HEK293 (cell line): ENCODE data around the gene CCT3.

Experiments used
- CTCF ChIA-PET: fragments of 350-600 bp; formaldehyde crosslinking; extraction: SDS; loops from one replicate; lab custom pipeline; 2021; ENCODE audit warnings: antibody characterized with exemption; lab: Yijun Ruan, JAX
- POLR2A ChIA-PET: fragments of 300-600 bp; formaldehyde crosslinking; extraction: SDS; loops from one replicate; lab custom pipeline; 2020; ENCODE audit warnings: antibody characterized with exemption, inconsistent platforms; lab: Yijun Ruan, JAX
- H3K27ac ChIP-seq: fragments of 200-500 bp; sonication (Bioruptor generic); 2 replicates; pipeline ENCODE4 v1.5.1; 2014; ENCODE audit warnings: low read depth, low read length, control low read depth, inconsistent platforms; ENCODE audit errors: extremely low read depth
- H3K36me3 ChIP-seq, 2 experiments: fragments of 200-500 bp in 1 of 2; sonication (Bioruptor generic) in 1 of 2; 1 replicate in 1 of 2; 2 replicates in 1 of 2; pipeline ENCODE4 v1.5.1; 2014 to 2017; ENCODE audit warnings: inconsistent platforms in 2 of 2, low read length in 2 of 2; ENCODE audit not compliant: control insufficient read depth in 2 of 2, insufficient read depth in 1 of 2
- H3K4me1 ChIP-seq: fragments of 200-500 bp; sonication (Bioruptor generic); 2 replicates; pipeline ENCODE4 v1.5.1; 2014; ENCODE audit warnings: mild to moderate bottlenecking, low read length, inconsistent platforms; ENCODE audit not compliant: control insufficient read depth, insufficient read depth
- H3K4me3 ChIP-seq: 2 replicates; pipeline ENCODE4 v1.5.1; 2011; ENCODE audit warnings: low read depth, mild to moderate bottlenecking, control low read depth, low read length, moderate library complexity
- H3K9me3 ChIP-seq: fragments of 200-500 bp; sonication (Bioruptor generic); 2 replicates; pipeline ENCODE4 v1.5.1; 2014; ENCODE audit warnings: low read depth, low read length, inconsistent platforms; ENCODE audit not compliant: control insufficient read depth, insufficient read depth
- HOXC10 ChIP-seq: sonication (generic); formaldehyde crosslinking; IDR thresholded peaks from 2 replicates; pipeline ENCODE4 v1.8.1; 2023; ENCODE audit warnings: mild to moderate bottlenecking, missing genetic modification reagents
- OVOL3 ChIP-seq: fragments of 450-650 bp; formaldehyde crosslinking; IDR thresholded peaks from 2 replicates; pipeline ENCODE4 v1.5.1; 2016; ENCODE audit warnings: missing biosample characterization, missing genetic modification characterization
- YY2 ChIP-seq: fragments of 450-650 bp; formaldehyde crosslinking; IDR thresholded peaks from 2 replicates; pipeline ENCODE4 v1.5.1; 2016; ENCODE audit warnings: missing biosample characterization, missing genetic modification characterization
- ZBTB1 ChIP-seq: fragments of 450-650 bp; formaldehyde crosslinking; IDR thresholded peaks from 2 replicates; pipeline ENCODE4 v1.5.1; 2016; ENCODE audit warnings: missing biosample characterization, missing genetic modification characterization
- ZNF133 ChIP-seq: fragments of 450-650 bp; formaldehyde crosslinking; IDR thresholded peaks from 2 replicates; pipeline ENCODE4 v1.5.1; 2016; ENCODE audit warnings: missing biosample characterization, missing genetic modification characterization
- ZNF184 ChIP-seq: fragments of 450-650 bp; IDR thresholded peaks from 2 replicates; pipeline ENCODE4 v1.5.1; 2018; ENCODE audit warnings: missing biosample characterization, mild to moderate bottlenecking, missing genetic modification characterization
- ZNF354C ChIP-seq: fragments of 450-650 bp; formaldehyde crosslinking; IDR thresholded peaks from 2 replicates; pipeline ENCODE4 v1.5.1; 2016; ENCODE audit warnings: missing biosample characterization, missing genetic modification characterization, low read depth, borderline replicate concordance
- ZNF391 ChIP-seq: fragments of 450-650 bp; formaldehyde crosslinking; IDR thresholded peaks from 2 replicates; pipeline ENCODE4 v1.5.1; 2016; ENCODE audit warnings: low read depth, missing biosample characterization, missing genetic modification characterization, borderline replicate concordance
- ZNF423 ChIP-seq: fragments of 450-650 bp; formaldehyde crosslinking; IDR thresholded peaks from 2 replicates; pipeline ENCODE4 v1.5.1; 2016; ENCODE audit warnings: missing biosample characterization, missing genetic modification characterization
- ZNF514 ChIP-seq: fragments of 450-650 bp; formaldehyde crosslinking; IDR thresholded peaks from 2 replicates; pipeline ENCODE4 v1.5.1; 2016; ENCODE audit warnings: missing biosample characterization, missing genetic modification characterization
- ZNF549 ChIP-seq: fragments of 450-650 bp; IDR thresholded peaks from 2 replicates; pipeline ENCODE4 v1.5.1; 2018; ENCODE audit warnings: missing biosample characterization, missing genetic modification characterization, mild to moderate bottlenecking, inconsistent platforms, moderate library complexity
- ZNF600 ChIP-seq: fragments of 450-650 bp; formaldehyde crosslinking; IDR thresholded peaks from 2 replicates; pipeline ENCODE4 v1.5.1; 2016; ENCODE audit warnings: missing biosample characterization, missing genetic modification characterization
- ZNF677 ChIP-seq: fragments of 450-650 bp; IDR thresholded peaks from 2 replicates; pipeline ENCODE4 v1.5.0; 2018; ENCODE audit warnings: missing biosample characterization, mild to moderate bottlenecking, missing genetic modification characterization, moderate library complexity
- ZSCAN23 ChIP-seq: fragments of 450-650 bp; formaldehyde crosslinking; IDR thresholded peaks from 2 replicates; pipeline ENCODE4 v1.5.1; 2016; ENCODE audit warnings: missing biosample characterization, missing genetic modification characterization
- TF ChIP-seq, protein P1 (sequence below): fragments of 450-650 bp; formaldehyde crosslinking; IDR thresholded peaks from 2 replicates; pipeline ENCODE4 v1.5.1; 2017; ENCODE audit warnings: missing biosample characterization, missing genetic modification characterization
- TF ChIP-seq, protein P2 (sequence below): fragments of 450-650 bp; formaldehyde crosslinking; IDR thresholded peaks from 2 replicates; pipeline ENCODE4 v1.5.1; 2016; ENCODE audit warnings: missing biosample characterization, missing genetic modification characterization
- TF ChIP-seq, protein P3 (sequence below): fragments of 450-650 bp; formaldehyde crosslinking; IDR thresholded peaks from 2 replicates; pipeline ENCODE4 v1.5.1; 2016; ENCODE audit warnings: missing biosample characterization, missing genetic modification characterization, low read depth
- TF ChIP-seq, protein P4 (sequence below): fragments of 450-650 bp; formaldehyde crosslinking; conservative IDR thresholded peaks from 2 replicates; pipeline ENCODE4 v1.5.1; 2016; ENCODE audit warnings: low read depth, missing biosample characterization, missing genetic modification characterization
- TF ChIP-seq, protein P5 (sequence below): fragments of 450-650 bp; formaldehyde crosslinking; IDR thresholded peaks from 2 replicates; pipeline ENCODE4 v1.5.1; 2016; ENCODE audit warnings: missing biosample characterization, missing genetic modification characterization
- TF ChIP-seq, protein P6 (sequence below): fragments of 450-650 bp; formaldehyde crosslinking; IDR thresholded peaks from 2 replicates; pipeline ENCODE4 v1.5.1; 2016; ENCODE audit warnings: missing biosample characterization, missing genetic modification characterization
- TF ChIP-seq, protein P7 (sequence below): fragments of 450-650 bp; formaldehyde crosslinking; IDR thresholded peaks from 2 replicates; pipeline ENCODE4 v1.5.1; 2017; ENCODE audit warnings: missing biosample characterization, missing genetic modification characterization

CCT3 gene

DNA sequence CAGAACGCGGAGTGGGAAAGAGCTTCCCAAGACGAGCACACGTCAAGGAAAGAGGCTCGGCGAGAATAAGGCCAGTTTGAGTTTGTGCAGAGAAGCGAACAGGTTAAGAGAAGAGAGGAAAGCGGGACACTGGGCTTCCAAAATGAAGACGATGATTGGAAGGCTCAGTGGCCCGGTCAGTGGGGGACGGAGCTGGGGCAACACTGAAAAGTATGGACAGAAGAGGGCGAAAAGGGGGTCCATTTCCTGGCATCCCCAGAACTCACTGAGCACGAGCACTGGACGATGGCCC is 258 bp downstream of the CCT3 start:
- H3K27ac ChIP-seq = peak overlapping the region; percentile 65
- H3K9me3 ChIP-seq = no peaks in the 10 kb centered on the region
- H3K36me3 ChIP-seq = peaks cover 27 to 39% of the 10 kb centered on the region in 2 experiments
- POLR2A ChIA-PET = interaction anchor here (0.8 to 1.4 kb wide), 9 partner anchors 9 to 84 kb away, joined by 3 to 9 read pairs (median 3); partner anchors contain the start of genes SMG5 and TMEM79
- peak overlapping the region; percentile 71 for H3K4me3 ChIP-seq
- H3K4me1 ChIP-seq = peaks cover 5% of the 10 kb centered on the region; the same call in 1 of the 2 replicates
- CTCF ChIA-PET = interaction anchor here (0.7 to 2.1 kb wide), 5 partner anchors 19 to 403 kb away, joined by 3 to 14 read pairs (median 4); no protein-coding TSS in a partner anchor
- TF ChIP-seq ZNF677 (tag by site-specific recombination) (no peak), YY2 (tag by site-specific recombination) (0 out of 2 replicates have a peak, but pooled peaks have one; percentile 18), ZNF600 (no peak), ZSCAN23 (tag by site-specific recombination) (no peak), ZNF549 (tag by site-specific recombination) (no peak), HOXC10 (CRISPR knock-in tag) (no peak), ZNF514 (tag by site-specific recombination) (no peak), ZNF184 (tag by site-specific recombination) (no peak), OVOL3 (no peak), ZNF423 (tag by site-specific recombination) (no peak), ZNF354C (tag by site-specific recombination) (no peak), ZNF391 (tag by site-specific recombination) (peak; percentile 83; the same call in 1 of the 2 replicates), ZNF133 (tag by site-specific recombination) (no peak), ZBTB1 (tag by site-specific recombination) (no peak)
- TF ChIP-seq, protein P1, sequence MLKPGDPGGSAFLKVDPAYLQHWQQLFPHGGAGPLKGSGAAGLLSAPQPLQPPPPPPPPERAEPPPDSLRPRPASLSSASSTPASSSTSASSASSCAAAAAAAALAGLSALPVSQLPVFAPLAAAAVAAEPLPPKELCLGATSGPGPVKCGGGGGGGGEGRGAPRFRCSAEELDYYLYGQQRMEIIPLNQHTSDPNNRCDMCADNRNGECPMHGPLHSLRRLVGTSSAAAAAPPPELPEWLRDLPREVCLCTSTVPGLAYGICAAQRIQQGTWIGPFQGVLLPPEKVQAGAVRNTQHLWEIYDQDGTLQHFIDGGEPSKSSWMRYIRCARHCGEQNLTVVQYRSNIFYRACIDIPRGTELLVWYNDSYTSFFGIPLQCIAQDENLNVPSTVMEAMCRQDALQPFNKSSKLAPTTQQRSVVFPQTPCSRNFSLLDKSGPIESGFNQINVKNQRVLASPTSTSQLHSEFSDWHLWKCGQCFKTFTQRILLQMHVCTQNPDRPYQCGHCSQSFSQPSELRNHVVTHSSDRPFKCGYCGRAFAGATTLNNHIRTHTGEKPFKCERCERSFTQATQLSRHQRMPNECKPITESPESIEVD = no peak
- TF ChIP-seq, protein P2, sequence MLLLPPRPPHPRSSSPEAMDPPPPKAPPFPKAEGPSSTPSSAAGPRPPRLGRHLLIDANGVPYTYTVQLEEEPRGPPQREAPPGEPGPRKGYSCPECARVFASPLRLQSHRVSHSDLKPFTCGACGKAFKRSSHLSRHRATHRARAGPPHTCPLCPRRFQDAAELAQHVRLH (tag by site-specific recombination) = no peak
- TF ChIP-seq, protein P3, sequence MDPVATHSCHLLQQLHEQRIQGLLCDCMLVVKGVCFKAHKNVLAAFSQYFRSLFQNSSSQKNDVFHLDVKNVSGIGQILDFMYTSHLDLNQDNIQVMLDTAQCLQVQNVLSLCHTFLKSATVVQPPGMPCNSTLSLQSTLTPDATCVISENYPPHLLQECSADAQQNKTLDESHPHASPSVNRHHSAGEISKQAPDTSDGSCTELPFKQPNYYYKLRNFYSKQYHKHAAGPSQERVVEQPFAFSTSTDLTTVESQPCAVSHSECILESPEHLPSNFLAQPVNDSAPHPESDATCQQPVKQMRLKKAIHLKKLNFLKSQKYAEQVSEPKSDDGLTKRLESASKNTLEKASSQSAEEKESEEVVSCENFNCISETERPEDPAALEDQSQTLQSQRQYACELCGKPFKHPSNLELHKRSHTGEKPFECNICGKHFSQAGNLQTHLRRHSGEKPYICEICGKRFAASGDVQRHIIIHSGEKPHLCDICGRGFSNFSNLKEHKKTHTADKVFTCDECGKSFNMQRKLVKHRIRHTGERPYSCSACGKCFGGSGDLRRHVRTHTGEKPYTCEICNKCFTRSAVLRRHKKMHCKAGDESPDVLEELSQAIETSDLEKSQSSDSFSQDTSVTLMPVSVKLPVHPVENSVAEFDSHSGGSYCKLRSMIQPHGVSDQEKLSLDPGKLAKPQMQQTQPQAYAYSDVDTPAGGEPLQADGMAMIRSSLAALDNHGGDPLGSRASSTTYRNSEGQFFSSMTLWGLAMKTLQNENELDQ (tag by site-specific recombination) = no peak
- TF ChIP-seq, protein P4, sequence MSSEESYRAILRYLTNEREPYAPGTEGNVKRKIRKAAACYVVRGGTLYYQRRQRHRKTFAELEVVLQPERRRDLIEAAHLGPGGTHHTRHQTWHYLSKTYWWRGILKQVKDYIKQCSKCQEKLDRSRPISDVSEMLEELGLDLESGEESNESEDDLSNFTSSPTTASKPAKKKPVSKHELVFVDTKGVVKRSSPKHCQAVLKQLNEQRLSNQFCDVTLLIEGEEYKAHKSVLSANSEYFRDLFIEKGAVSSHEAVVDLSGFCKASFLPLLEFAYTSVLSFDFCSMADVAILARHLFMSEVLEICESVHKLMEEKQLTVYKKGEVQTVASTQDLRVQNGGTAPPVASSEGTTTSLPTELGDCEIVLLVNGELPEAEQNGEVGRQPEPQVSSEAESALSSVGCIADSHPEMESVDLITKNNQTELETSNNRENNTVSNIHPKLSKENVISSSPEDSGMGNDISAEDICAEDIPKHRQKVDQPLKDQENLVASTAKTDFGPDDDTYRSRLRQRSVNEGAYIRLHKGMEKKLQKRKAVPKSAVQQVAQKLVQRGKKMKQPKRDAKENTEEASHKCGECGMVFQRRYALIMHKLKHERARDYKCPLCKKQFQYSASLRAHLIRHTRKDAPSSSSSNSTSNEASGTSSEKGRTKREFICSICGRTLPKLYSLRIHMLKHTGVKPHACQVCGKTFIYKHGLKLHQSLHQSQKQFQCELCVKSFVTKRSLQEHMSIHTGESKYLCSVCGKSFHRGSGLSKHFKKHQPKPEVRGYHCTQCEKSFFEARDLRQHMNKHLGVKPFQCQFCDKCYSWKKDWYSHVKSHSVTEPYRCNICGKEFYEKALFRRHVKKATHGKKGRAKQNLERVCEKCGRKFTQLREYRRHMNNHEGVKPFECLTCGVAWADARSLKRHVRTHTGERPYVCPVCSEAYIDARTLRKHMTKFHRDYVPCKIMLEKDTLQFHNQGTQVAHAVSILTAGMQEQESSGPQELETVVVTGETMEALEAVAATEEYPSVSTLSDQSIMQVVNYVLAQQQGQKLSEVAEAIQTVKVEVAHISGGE (tag by site-specific recombination) = peak; percentile 51
- TF ChIP-seq, protein P5, sequence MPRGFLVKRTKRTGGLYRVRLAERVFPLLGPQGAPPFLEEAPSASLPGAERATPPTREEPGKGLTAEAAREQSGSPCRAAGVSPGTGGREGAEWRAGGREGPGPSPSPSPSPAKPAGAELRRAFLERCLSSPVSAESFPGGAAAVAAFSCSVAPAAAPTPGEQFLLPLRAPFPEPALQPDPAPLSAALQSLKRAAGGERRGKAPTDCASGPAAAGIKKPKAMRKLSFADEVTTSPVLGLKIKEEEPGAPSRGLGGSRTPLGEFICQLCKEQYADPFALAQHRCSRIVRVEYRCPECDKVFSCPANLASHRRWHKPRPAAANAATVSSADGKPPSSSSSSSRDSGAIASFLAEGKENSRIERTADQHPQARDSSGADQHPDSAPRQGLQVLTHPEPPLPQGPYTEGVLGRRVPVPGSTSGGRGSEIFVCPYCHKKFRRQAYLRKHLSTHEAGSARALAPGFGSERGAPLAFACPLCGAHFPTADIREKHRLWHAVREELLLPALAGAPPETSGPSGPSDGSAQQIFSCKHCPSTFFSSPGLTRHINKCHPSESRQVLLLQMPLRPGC (tag by site-specific recombination) = no peak
- TF ChIP-seq, protein P6, sequence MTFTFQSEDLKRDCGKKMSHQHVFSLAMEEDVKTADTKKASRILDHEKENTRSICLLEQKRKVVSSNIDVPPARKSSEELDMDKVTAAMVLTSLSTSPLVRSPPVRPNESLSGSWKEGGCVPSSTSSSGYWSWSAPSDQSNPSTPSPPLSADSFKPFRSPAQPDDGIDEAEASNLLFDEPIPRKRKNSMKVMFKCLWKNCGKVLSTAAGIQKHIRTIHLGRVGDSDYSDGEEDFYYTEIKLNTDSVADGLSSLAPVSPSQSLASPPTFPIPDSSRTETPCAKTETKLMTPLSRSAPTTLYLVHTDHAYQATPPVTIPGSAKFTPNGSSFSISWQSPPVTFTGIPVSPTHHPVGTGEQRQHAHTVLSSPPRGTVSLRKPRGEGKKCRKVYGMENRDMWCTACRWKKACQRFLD (tag by site-specific recombination) = no peak; the same call in 1 of the 2 replicates
- TF ChIP-seq, protein P7, sequence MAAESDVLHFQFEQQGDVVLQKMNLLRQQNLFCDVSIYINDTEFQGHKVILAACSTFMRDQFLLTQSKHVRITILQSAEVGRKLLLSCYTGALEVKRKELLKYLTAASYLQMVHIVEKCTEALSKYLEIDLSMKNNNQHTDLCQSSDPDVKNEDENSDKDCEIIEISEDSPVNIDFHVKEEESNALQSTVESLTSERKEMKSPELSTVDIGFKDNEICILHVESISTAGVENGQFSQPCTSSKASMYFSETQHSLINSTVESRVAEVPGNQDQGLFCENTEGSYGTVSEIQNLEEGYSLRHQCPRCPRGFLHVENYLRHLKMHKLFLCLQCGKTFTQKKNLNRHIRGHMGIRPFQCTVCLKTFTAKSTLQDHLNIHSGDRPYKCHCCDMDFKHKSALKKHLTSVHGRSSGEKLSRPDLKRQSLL (tag by site-specific recombination) = no peak; the same call in 1 of the 2 replicates
